Measurements from ENCODE around the gene ACP3. TPM values are rescaled to one million over a fixed set of nuclear protein-coding genes. Genes with fewer than 3 reads are reported as not detected.

Gene ACP3
- total and polyA plus RNA-seq, 9 of the 15 experiments (the other 6 are each of a cell fraction or from before 2014, with no cell fraction given), result 0.08 to 1.1 (median 0.21) TPM

DNA sequence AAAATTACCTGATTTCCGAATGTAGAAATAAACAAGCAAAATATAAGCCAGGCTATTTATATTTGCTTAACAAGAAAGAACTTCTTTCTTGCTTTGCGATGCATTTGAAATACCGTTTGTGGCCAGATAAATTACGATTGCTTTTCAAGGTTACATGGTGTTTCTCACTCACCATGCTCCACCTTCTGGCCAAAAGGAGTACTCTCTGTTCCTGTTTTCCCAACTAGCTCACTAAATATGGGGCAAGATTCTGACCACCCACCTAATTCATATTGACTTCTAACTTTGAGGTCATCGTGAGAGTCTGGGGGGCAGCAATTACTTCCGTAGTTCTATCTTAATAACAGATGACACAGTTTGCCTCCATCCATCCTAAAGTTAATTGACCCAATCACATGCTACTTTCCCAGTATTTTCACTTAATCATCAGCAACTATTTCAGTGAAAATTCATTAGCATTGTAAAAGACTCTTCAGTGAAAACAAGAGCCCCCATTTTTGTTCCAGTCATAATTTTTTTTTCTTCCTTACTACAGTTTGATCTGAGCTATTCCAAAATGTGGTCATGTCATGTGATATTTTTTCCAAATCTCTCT is 25.9 kb downstream of the ACP3 start (continued):
- TF ChIP-seq, protein P1, sequence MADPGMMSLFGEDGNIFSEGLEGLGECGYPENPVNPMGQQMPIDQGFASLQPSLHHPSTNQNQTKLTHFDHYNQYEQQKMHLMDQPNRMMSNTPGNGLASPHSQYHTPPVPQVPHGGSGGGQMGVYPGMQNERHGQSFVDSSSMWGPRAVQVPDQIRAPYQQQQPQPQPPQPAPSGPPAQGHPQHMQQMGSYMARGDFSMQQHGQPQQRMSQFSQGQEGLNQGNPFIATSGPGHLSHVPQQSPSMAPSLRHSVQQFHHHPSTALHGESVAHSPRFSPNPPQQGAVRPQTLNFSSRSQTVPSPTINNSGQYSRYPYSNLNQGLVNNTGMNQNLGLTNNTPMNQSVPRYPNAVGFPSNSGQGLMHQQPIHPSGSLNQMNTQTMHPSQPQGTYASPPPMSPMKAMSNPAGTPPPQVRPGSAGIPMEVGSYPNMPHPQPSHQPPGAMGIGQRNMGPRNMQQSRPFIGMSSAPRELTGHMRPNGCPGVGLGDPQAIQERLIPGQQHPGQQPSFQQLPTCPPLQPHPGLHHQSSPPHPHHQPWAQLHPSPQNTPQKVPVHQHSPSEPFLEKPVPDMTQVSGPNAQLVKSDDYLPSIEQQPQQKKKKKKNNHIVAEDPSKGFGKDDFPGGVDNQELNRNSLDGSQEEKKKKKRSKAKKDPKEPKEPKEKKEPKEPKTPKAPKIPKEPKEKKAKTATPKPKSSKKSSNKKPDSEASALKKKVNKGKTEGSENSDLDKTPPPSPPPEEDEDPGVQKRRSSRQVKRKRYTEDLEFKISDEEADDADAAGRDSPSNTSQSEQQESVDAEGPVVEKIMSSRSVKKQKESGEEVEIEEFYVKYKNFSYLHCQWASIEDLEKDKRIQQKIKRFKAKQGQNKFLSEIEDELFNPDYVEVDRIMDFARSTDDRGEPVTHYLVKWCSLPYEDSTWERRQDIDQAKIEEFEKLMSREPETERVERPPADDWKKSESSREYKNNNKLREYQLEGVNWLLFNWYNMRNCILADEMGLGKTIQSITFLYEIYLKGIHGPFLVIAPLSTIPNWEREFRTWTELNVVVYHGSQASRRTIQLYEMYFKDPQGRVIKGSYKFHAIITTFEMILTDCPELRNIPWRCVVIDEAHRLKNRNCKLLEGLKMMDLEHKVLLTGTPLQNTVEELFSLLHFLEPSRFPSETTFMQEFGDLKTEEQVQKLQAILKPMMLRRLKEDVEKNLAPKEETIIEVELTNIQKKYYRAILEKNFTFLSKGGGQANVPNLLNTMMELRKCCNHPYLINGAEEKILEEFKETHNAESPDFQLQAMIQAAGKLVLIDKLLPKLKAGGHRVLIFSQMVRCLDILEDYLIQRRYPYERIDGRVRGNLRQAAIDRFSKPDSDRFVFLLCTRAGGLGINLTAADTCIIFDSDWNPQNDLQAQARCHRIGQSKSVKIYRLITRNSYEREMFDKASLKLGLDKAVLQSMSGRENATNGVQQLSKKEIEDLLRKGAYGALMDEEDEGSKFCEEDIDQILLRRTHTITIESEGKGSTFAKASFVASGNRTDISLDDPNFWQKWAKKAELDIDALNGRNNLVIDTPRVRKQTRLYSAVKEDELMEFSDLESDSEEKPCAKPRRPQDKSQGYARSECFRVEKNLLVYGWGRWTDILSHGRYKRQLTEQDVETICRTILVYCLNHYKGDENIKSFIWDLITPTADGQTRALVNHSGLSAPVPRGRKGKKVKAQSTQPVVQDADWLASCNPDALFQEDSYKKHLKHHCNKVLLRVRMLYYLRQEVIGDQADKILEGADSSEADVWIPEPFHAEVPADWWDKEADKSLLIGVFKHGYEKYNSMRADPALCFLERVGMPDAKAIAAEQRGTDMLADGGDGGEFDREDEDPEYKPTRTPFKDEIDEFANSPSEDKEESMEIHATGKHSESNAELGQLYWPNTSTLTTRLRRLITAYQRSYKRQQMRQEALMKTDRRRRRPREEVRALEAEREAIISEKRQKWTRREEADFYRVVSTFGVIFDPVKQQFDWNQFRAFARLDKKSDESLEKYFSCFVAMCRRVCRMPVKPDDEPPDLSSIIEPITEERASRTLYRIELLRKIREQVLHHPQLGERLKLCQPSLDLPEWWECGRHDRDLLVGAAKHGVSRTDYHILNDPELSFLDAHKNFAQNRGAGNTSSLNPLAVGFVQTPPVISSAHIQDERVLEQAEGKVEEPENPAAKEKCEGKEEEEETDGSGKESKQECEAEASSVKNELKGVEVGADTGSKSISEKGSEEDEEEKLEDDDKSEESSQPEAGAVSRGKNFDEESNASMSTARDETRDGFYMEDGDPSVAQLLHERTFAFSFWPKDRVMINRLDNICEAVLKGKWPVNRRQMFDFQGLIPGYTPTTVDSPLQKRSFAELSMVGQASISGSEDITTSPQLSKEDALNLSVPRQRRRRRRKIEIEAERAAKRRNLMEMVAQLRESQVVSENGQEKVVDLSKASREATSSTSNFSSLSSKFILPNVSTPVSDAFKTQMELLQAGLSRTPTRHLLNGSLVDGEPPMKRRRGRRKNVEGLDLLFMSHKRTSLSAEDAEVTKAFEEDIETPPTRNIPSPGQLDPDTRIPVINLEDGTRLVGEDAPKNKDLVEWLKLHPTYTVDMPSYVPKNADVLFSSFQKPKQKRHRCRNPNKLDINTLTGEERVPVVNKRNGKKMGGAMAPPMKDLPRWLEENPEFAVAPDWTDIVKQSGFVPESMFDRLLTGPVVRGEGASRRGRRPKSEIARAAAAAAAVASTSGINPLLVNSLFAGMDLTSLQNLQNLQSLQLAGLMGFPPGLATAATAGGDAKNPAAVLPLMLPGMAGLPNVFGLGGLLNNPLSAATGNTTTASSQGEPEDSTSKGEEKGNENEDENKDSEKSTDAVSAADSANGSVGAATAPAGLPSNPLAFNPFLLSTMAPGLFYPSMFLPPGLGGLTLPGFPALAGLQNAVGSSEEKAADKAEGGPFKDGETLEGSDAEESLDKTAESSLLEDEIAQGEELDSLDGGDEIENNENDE (IDR thresholded peaks at IDR 0.05; ENCODE audit: low read depth, low read length), result no peak
- TF ChIP-seq SMARCB1 (IDR thresholded peaks at IDR 0.05; ENCODE audit: insufficient read length, low read depth) (no peak), FOXJ3 (CRISPR knock-in tag; IDR thresholded peaks at IDR 0.05) (no peak), ESRRA (IDR thresholded peaks at IDR 0.05; ENCODE audit: borderline replicate concordance, low read depth) (0 out of 2 replicates have a peak, but pooled peaks have one; percentile 20), SPI1 (IDR thresholded peaks at IDR 0.05; ENCODE audit: borderline replicate concordance, low read depth, low read length) (peak; percentile 53; the same call in 1 of the 2 replicates), NEUROD1 (IDR thresholded peaks at IDR 0.05; ENCODE audit: borderline replicate concordance, low read depth, low read length, partially characterized antibody) (no peak)
- TF ChIP-seq, protein P2, sequence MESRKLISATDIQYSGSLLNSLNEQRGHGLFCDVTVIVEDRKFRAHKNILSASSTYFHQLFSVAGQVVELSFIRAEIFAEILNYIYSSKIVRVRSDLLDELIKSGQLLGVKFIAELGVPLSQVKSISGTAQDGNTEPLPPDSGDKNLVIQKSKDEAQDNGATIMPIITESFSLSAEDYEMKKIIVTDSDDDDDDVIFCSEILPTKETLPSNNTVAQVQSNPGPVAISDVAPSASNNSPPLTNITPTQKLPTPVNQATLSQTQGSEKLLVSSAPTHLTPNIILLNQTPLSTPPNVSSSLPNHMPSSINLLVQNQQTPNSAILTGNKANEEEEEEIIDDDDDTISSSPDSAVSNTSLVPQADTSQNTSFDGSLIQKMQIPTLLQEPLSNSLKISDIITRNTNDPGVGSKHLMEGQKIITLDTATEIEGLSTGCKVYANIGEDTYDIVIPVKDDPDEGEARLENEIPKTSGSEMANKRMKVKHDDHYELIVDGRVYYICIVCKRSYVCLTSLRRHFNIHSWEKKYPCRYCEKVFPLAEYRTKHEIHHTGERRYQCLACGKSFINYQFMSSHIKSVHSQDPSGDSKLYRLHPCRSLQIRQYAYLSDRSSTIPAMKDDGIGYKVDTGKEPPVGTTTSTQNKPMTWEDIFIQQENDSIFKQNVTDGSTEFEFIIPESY (CRISPR knock-in tag; IDR thresholded peaks at IDR 0.05), result no peak
- TF ChIP-seq, protein P3, sequence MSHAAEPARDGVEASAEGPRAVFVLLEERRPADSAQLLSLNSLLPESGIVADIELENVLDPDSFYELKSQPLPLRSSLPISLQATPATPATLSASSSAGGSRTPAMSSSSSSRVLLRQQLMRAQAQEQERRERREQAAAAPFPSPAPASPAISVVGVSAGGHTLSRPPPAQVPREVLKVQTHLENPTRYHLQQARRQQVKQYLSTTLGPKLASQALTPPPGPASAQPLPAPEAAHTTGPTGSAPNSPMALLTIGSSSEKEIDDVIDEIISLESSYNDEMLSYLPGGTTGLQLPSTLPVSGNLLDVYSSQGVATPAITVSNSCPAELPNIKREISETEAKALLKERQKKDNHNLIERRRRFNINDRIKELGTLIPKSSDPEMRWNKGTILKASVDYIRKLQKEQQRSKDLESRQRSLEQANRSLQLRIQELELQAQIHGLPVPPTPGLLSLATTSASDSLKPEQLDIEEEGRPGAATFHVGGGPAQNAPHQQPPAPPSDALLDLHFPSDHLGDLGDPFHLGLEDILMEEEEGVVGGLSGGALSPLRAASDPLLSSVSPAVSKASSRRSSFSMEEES (CRISPR knock-in tag; IDR thresholded peaks at IDR 0.05), result 0 out of 2 replicates have a peak, but pooled peaks have one; percentile 11
- TF ChIP-seq, protein P4, sequence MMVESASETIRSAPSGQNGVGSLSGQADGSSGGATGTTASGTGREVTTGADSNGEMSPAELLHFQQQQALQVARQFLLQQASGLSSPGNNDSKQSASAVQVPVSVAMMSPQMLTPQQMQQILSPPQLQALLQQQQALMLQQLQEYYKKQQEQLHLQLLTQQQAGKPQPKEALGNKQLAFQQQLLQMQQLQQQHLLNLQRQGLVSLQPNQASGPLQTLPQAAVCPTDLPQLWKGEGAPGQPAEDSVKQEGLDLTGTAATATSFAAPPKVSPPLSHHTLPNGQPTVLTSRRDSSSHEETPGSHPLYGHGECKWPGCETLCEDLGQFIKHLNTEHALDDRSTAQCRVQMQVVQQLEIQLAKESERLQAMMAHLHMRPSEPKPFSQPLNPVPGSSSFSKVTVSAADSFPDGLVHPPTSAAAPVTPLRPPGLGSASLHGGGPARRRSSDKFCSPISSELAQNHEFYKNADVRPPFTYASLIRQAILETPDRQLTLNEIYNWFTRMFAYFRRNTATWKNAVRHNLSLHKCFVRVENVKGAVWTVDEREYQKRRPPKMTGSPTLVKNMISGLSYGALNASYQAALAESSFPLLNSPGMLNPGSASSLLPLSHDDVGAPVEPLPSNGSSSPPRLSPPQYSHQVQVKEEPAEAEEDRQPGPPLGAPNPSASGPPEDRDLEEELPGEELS (CRISPR knock-in tag; IDR thresholded peaks at IDR 0.05; ENCODE audit: borderline replicate concordance), result no peak

Measured in K562 (cell line).